GM18508 (cell line): ENCODE measurements around the gene ASPRV1.

Experiments used
- ATAC-seq: cut with Tn5 transposase; IDR thresholded peaks from one replicate; pipeline ENCODE4 v1.9.1; 2021; ENCODE audit warnings: moderate number of reproducible peaks; ENCODE audit not compliant: insufficient read depth, unreplicated experiment

Gene ASPRV1

DNA sequence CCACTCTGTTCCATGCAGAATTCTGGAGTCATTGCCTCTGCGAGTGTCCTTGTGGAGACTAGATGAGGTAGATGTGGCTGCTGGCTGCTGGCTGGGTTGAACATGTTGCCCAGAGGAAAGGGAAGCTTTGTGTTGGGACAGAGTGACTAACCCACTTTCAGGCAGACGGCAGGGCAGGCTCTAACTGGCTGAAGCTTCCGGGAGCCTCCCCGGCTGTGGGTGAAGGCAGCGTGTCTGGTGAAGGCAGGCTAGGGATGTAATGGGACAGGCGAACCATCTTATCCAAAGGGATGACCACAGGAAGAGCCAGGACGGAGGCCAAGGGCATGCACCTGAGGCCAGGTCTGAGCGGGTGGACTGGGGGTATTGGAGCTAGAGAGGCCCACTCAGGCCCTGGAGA, 16.0 kb downstream of the ASPRV1 start:
- ATAC-seq: no peak

DNA sequence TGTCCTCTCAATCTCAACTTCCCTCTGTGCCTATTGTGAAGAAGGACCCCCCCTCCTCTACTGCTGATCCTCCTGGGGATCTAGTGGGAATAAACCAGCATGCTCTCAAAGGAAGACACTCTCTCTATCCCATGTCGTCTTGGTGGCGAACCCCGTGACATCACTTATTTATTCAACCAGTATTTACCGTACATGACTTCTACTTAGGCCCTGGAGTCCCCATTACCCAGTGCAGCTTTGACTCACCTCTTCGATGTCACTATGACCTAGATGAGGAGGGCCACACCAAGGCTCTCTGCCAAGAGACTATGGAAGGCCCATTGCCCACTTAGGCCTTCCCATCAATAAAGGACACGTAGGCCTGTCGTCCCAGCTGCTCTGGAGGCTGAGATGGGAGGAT, 16.7 kb downstream of the ASPRV1 start:
- ATAC-seq: no peak

DNA sequence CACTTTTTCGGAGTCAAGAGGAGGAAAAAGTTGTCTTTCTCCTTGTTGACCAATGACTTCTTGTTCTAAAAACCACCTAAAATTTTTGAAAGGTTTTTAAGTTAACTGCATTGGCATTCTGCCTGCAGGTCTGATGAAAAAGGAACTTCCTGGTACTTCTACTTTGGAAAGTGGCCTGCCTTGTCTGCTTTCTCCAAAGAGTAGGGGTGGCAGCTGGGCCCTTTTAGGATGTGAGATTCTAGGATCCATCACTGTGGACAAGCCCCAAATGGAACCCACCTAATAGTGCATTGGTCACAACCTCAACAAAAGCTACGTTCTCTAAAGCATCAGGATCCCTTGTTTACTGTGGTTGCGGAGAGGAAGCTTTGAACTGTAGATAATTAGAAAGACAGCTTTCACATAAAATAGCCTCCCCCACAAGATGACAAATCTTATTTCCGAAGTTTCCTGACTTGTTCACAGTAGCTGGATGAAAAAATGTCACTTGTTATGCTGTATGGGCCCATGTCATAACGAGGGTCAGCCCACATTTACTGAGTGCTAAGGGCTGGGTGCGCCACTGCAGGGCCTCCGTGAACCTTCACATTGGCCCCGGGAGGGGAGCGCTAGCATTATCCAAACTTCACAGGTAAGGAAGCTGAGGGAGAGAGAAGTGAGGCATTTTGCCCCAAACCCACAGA, 17.4 kb downstream of the ASPRV1 start:
- ATAC-seq: no peak

DNA sequence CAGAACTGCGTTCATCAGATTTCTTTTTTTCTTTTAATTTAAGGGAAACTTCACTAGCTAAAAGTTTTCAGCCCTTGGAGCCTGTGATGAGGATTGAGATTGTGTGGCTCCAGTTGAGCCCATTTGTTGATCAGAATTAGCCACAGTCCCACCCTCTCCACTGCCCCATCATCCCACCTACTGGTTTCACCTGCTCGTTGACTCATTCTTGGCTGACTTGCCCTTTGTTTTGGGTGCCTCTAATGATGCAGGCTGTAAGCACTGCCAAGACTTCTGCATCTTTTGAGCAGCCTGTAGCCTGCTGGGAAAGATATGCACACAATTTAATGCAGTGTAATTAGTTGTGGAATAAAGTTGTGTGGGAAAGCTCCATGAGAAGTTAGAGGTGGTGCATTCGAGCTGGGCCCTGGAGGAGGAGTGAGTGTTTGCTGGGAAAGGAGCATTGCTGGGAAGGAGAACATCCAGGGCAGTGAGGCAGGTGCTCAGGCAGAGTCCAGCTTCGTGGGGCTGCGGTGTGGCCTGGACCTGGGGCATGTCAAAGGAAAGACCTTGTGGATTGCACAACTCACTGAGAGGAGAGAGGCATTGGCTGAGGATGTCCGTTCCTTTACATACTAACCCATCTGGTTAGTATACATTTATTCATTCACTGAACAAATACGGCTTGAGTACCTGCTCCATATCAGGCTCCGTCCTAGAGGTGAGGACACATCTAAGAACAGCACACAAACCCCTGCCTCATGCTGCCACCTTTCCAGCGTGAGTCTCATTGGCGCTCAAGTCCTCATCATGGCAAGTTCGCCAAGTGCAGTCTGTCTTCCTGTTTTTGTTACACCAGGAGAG, 18.2 kb downstream of the ASPRV1 start:
- ATAC-seq: no peak

DNA sequence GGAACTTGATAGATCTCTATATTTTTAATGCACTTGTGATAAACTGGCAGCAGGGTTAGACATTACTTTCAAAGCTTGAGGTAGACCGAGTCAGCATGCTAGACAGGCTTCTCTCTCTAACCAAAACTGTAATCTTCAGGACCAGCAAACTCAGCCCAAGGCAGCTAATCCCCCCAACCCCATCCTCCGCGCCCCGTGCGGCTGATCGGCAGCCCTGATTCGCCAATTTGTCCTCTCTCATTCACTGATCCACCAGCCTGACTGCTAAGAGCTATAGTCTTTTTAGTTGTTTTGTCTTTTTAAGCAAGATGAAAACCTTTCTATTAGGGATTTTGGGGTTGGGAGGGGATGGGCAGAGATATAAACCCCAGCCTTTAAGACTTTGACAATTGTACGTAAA, 20.7 kb downstream of the ASPRV1 start:
- ATAC-seq: no peak

DNA sequence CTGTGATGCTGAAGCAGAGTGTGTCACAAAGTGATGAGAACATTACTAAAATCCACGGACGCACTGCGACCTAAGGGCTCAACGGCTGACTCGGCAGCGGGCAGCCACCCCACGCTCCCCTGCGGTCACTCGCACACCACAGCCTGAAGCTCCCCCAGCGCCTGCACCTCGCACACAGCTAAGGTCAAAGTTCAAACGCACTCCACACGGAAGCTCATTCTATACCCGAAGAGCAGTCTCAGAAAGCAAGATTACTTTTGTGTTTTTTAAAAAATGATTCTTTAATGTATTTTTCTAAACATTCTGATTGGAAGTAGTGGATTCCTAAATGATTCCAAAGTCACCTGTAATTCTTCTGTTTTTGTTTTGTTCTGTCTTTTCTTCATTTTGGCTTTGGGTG, 21.7 kb downstream of the ASPRV1 start:
- no peak for ATAC-seq

DNA sequence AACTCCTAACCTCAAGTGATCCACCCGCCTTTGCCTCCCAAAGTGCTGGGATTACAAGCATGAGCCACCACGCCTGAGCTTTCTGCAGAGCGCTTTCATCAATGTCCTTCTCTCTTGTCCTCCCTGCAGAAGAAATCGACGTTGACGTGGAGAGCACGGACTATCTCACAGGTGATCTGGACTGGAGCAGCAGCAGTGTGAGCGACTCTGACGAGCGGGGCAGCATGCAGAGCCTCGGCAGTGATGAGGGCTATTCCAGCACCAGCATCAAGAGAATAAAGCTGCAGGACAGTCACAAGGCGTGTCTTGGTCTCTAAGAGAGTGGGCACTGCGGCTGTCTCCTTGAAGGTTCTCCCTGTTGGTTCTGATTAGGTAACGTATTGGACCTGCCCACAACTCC, 23.5 kb downstream of the ASPRV1 start:
- ATAC-seq: no peak

DNA sequence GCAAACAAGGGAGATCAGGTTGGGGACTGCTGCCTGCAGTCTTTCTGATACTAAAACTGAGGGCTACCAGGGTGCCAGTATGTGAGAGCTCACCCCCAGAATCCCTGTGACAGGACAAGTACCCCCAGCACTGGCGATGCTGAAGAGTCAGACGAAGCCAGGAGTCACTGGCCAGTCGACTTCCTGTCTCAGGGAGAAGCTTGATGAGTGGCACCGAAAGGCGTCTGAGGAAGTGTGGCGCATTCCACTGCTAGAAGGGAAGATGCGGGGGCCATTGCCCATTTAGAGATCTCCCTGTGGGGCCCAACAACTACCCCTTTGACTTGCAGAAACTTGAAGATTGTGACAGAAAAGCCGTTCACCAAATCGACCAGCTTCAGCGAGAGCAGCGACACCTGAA, 24.5 kb downstream of the ASPRV1 start:
- no peak for ATAC-seq

DNA sequence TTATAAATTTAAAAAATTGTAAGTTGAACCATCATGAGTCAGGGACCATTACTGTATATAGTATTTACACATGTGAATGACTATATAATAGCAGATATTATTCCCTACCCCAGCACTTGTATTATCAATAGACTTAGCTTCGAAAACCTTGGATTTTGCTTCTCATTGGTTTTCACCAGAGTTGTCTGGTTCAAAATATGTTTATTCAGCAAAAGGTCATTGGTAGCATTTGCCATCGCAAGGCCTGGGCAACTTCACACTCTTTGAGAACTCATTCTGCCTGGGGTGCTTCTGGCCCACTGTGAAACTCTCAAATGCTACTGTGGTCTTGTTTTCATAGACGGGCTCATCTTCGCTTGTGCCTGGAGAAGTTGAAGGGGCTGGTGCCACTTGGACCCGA, 26.4 kb downstream of the ASPRV1 start:
- ATAC-seq: no peak

DNA sequence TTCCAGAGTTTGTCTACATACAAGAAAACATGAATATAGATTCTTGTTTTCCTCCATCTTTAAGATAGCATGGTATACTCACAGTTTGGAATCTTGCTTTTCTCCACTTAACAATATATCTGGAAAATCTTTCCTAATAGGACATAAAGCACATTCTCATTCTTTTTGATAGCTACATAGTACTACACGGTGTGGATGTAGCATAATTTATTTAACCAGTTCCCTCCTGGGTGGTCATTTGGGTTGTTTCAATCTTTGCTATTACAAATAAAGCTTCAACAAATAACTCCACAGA, 26.9 kb downstream of the ASPRV1 start:
- no peak for ATAC-seq

DNA sequence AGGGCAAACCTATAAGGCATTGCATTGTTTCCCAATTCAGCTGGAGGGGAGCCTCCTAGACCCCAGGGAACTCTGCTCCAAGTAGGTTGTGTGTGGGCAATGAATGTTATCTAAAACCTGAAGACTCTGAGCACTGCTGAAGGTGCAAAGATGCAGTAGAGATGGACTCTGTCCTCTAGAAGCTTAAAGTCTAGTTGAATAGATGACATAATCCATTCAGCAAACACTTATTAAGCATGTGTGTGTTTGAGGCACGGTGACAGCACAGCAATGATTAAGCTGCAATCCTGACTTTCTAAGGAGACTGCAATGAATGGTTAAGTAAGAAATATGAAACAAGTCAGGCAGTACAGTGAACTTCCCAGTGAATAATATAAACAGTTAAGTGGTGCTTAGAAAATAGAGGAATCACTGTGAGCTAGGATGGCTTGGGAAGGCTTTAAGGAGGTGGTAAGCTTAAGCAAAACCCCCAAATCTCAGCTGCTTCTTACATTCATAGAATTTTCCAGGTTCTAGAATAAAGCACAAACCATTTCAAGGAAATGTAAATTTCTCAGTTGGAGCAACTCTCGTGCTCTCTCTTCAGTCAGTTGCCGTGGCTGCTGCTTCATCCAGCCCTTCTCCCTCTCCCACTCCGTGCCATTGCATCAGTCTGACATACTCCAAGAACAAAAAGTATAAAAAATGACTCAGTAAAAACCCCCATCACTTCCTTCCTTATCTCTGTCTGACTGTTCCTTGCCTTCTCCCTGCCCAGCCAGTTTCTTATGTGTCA, 27.4 kb downstream of the ASPRV1 start:
- ATAC-seq: no peak

DNA sequence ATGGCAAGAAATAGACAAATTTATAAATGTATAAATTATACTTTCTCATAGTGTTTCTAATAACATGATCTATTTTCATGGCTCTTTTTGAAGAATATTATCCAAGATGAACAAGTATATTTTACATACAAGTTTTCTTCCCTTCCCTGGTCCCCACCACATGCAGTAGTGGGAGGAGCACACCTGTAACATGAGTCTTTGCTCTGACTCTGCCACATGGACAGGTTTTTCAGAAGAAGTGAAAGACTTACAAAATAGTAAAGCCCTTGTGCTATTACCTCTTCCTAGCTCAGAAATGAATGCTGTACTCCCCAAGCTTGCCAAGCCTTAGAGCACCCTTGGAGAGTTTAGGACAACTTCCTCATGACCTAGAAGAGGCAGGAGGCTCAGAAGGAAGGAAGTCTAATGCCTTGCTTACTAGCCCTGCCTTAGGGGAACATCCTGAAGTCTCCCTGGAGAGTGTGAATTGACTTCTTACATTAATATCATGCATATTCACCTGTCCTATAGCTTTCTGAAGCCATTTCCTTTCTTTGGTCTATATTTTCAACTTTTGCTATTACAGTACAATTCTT, 28.1 kb downstream of the ASPRV1 start:
- no peak for ATAC-seq

DNA sequence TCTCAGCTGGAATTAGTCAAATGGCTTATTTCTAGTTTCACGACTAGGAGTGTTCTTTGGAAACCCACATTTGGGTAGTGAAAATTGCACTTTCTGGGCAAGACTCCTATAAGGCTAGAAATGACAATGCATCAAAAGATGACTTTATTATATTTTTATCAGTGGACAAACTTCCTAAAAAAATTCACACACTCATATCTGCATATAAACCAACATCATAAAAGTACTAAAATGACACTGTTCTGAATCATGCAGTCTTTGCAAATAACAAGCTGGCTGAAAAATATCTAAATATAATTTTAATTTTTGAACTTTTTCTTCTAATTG, 28.9 kb downstream of the ASPRV1 start:
- no peak for ATAC-seq

DNA sequence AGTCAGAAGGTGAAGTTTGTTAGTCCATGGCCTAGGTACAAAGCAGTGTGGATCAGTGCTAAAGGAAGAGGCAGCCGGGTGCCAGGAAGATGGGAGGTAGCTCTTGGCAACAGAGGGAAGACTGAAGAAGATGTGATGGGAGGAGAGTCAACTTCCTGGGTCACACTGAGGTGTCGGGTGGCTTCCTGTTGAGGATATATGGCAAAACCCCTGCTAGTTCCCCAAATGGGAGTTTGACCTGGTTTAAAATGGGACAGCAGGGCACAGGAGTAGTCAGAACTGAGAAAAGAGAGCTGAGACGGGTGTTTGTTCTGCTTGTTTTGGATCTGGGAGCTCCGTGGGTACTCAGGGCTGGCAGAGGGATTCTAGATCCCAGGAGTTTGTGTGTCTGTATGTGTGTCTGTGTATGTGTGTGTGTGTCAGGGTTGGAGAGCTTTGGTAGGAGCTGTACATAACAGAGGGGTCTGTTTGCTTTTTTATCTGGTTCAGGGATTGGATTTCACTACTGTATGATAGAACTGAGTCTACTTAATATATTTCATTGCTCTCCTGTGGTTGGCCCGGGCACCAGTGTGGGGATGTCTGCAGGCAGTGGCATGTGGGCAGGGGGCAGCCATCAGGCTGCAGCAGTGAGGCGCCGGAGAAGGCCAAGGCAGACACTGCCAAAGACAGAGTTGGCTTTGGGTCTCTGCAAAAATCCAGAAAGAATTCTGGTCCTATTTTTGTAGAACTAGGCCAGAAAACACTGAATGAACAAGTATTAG, 29.4 kb downstream of the ASPRV1 start:
- ATAC-seq: no peak

DNA sequence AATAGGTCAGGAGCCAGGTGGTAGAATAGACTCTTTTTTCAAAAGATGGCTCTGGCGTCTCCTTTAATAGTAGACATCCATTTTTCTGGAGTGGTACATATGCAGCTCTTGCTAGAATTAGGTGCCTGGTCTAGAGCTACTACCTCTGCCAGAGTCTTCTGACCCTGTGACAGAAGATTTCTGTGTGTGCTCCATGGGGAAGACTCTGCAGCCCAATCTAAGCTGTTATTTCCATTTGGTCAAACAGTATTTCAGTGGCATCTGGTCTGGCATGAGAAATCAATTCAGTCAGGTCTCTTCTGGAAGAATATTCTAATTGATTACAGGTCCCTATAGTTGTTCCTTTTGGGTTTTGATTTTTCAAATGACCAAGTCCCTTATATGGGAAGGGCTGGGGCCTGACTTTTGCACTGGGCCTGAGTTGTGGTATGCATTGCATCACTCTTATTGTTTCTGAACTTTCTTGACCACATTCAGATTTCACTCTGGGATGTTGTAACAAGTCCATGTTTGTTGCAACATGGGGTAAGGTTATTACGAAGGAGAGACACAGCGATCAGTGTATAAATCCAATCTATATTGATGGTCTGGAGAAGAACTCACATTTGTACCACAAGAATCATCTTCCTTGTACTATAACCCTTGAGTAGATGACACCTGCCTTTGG, 34.4 kb downstream of the ASPRV1 start:
- no peak for ATAC-seq

DNA sequence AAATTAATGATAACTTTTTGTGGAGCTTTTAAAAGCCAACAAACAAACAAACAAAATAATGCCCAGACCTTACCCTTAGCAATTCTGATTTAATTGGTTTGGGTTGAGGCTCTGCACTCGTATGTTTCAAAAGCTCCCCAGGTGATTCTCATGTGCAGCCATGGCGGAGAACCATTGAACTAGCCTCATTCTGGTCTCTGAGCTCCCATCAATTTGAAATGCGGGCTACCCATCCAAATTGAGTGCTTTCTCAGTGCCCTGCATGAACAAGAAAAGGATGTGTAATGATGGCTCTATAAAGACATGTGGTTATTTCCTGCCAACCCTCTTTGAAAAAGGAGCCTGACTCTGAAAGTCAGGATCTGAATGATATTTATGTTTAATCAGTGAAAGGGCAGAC, 38.3 kb downstream of the ASPRV1 start:
- ATAC-seq: no peak

DNA sequence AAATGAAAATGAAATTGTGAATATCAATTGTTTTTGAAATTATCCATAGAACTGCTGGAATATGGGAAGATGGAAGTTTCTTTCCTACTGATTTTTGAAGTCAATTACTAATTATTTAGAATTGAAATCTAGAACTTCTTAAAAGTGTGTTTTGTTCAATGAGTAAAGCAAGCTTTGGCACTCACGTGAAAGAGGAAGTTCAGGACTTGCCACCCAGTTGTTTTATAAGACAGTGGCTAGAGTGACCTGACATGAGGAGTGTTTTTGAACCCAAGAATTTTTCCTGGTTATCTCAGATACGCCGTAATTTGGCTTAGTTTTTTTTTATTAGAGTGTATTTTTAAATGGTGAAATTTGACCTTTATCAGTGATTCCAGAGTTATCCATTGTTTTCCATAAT, 43.0 kb downstream of the ASPRV1 start:
- ATAC-seq: no peak

DNA sequence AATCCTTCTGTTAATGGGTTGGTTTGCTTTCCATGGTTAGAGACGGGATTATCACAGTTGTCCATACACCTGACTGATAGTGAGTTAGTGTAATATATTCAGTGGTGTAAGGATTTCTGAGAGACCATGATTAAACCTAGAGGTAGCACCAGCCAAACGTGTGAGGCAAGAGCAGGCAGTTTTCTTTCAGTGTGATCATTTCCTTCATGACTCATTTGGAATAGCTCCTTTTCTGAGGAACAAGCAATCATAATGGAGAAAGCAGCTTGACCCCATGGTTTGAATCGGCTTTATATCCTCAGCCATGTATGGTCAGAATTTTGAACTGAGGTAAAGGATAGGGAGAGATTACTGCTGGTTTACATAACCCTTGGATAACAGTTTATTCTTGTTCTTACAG, 43.6 kb downstream of the ASPRV1 start:
- ATAC-seq: no peak

DNA sequence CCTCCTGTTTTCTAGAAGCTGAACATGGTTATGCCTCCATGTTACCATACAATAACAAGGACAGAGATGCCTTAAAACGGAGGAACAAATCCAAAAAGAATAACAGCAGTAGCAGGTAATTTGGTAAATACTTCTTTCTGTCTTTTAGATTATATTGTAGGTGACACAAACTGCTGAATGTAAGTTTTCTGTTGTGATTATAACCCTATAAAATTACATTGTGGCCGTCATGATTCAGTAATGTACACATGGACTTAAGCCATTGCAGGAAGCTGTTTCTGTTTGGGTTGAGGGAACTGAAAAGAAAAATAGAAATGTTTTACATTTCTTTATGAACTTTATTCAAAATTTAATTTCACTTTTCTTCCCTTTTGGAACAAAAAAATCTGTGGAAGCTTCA, 45.3 kb downstream of the ASPRV1 start:
- no peak for ATAC-seq
